Measurements from ENCODE around the gene RBMS2. TPM values are rescaled to one million over a fixed set of nuclear protein-coding genes. Genes with fewer than 3 reads are reported as not detected.

The RBMS2 gene
- total RNA-seq, 3 donors from 2014 or later, result 35.9 to 47.8 (median 41.0) TPM

GRCh38 chr12:56616244-56616643 is 94.6 kb downstream of the RBMS2 start:
- Histone ChIP-seq H3K4me1 (ENCODE audit: low read depth) (no peaks in the 10 kb centered on the region), H3K36me3 (ENCODE audit: low read depth) (peaks cover 12% of the 10 kb centered on the region), H3K9me3 (no peaks in the 10 kb centered on the region), H3K4me3 (no peak overlapping the region)
- intact Hi-C loops (cut with DNase I, micrococcal nuclease), result no loop called here
- DNase-seq (no peak), ATAC-seq (no peak)
- no peak for TF ChIP-seq CTCF (IDR thresholded peaks at IDR 0.05)

DNA sequence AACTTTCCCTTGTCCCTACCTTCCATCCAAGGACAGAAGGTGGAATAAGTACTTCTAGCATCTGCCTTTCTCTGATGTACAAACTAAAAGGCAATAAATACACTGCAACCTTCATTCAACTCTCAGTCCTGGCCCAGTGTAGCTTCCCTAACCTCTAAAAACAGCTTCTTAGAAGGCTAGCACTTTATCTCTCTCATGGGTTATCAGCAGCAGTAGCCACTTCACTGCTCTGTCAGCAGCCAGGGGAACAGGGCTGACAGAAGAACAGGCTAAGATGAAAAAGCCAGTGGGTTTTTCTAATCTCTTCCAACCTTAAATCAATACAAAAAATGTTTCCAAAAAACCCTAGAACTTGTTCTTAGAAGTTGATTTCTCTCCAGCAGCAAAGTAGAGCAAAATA is 95.3 kb downstream of the RBMS2 start:
- no peaks in the 10 kb centered on the region for H3K4me1 ChIP-seq (ENCODE audit: low read depth)
- no peak for TF ChIP-seq CTCF (IDR thresholded peaks at IDR 0.05)
- peaks cover 10% of the 10 kb centered on the region for H3K36me3 ChIP-seq (ENCODE audit: low read depth)
- intact Hi-C loops (cut with DNase I, micrococcal nuclease), result no loop called here
- no peak for DNase-seq
- no peak for ATAC-seq
- H3K9me3 ChIP-seq, result no peaks in the 10 kb centered on the region
- no peak overlapping the region for H3K4me3 ChIP-seq

- ATAC-seq, result peak; percentile 82
- H3K36me3 ChIP-seq (ENCODE audit: low read depth), result no peaks in the 10 kb centered on the region
- no peak for TF ChIP-seq CTCF (IDR thresholded peaks at IDR 0.05)
- H3K4me1 ChIP-seq (ENCODE audit: low read depth), result no peaks in the 10 kb centered on the region
- intact Hi-C loops (cut with DNase I, micrococcal nuclease), result no loop called here
- no peak overlapping the region for H3K4me3 ChIP-seq
- no peak for DNase-seq
- H3K9me3 ChIP-seq, result no peaks in the 10 kb centered on the region
Observed at GRCh38 chr12:56622535-56622934, 100.9 kb downstream of the RBMS2 start.

GRCh38 chr12:56626701-56627100 is 105.1 kb downstream of the RBMS2 start:
- H3K4me1 ChIP-seq (ENCODE audit: low read depth), result peaks cover 16% of the 10 kb centered on the region
- intact Hi-C loops (cut with DNase I, micrococcal nuclease), result no loop called here

GRCh38 chr12:56628671-56629458 is 107.2 kb downstream of the RBMS2 start:
- Histone ChIP-seq H3K36me3 (ENCODE audit: low read depth) (no peaks in the 10 kb centered on the region), H3K9me3 (no peaks in the 10 kb centered on the region), H3K4me3 (peak overlapping the region; percentile 96), H3K4me1 (ENCODE audit: low read depth) (peaks cover 38% of the 10 kb centered on the region)
- no peak for TF ChIP-seq CTCF (IDR thresholded peaks at IDR 0.05)
- ATAC-seq, result peak; percentile 37
- DNase-seq, result peak; percentile 78 to 85 (median 84)
- intact Hi-C loops (cut with DNase I, micrococcal nuclease), result no loop called here

More at GRCh38 chr12:56626701-56627100, 105.1 kb downstream of the RBMS2 start:
- no peaks in the 10 kb centered on the region for H3K36me3 ChIP-seq (ENCODE audit: low read depth)
- no peaks in the 10 kb centered on the region for H3K9me3 ChIP-seq
- DNase-seq (no peak), ATAC-seq (no peak)
- TF ChIP-seq CTCF (IDR thresholded peaks at IDR 0.05), result no peak
- no peak overlapping the region for H3K4me3 ChIP-seq

All from mucosa of descending colon (tissue), 3 donors.